AG04449 (cell line): ENCODE data around the gene FYB1.

Experiments used
- CTCF ChIA-PET: fragments of 350-600 bp; formaldehyde crosslinking; extraction: SDS; loops from one replicate; lab custom pipeline; 2021; ENCODE audit warnings: antibody characterized with exemption; lab: Yijun Ruan, JAX
- POLR2A ChIA-PET: fragments of 400-600, 350-600 bp; formaldehyde crosslinking; extraction: SDS; loops from one replicate; lab custom pipeline; 2020; ENCODE audit warnings: antibody characterized with exemption, inconsistent platforms; lab: Yijun Ruan, JAX
- DNase-seq: peaks from one replicate; pipeline ENCODE4 v3.0.0-alpha.2; 2010; ENCODE audit warnings: low read depth, low spot score
- H3K4me3 ChIP-seq: 2 replicates; pipeline ENCODE4 v1.5.1; 2011; ENCODE audit warnings: low read depth, mild to moderate bottlenecking, control low read depth, low read length
- TF ChIP-seq, protein P1 (sequence below): IDR thresholded peaks from one replicate; pipeline ENCODE4 v1.5.1; 2011; ENCODE audit warnings: mild to moderate bottlenecking, moderate library complexity, low read length, control low read depth, inconsistent platforms; ENCODE audit not compliant: insufficient read depth; ENCODE audit errors: missing control alignments

FYB1 gene

DNA sequence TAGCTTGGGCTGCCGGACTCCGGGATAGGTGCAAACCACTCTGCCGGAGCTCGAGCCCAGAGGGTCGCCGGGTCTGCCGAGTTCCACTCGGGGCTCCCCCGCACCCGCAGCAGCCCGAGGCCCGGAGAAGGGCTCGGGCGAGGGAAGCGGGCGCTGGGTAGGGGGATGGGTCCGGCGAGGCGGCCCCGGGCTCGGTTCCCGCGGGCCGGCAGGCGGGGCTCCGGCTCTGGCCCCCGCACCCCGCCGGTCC lies 145.7 kb downstream of the FYB1 start:
- CTCF ChIA-PET: no interaction called here
- no peak for DNase-seq
- POLR2A ChIA-PET: no interaction called here
- TF ChIP-seq, protein P1, sequence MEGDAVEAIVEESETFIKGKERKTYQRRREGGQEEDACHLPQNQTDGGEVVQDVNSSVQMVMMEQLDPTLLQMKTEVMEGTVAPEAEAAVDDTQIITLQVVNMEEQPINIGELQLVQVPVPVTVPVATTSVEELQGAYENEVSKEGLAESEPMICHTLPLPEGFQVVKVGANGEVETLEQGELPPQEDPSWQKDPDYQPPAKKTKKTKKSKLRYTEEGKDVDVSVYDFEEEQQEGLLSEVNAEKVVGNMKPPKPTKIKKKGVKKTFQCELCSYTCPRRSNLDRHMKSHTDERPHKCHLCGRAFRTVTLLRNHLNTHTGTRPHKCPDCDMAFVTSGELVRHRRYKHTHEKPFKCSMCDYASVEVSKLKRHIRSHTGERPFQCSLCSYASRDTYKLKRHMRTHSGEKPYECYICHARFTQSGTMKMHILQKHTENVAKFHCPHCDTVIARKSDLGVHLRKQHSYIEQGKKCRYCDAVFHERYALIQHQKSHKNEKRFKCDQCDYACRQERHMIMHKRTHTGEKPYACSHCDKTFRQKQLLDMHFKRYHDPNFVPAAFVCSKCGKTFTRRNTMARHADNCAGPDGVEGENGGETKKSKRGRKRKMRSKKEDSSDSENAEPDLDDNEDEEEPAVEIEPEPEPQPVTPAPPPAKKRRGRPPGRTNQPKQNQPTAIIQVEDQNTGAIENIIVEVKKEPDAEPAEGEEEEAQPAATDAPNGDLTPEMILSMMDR: no peak
- peak overlapping the region; percentile 87 for H3K4me3 ChIP-seq

- DNase-seq: no peak
- ChIA-PET POLR2A (no interaction called here), CTCF (interaction anchor here (0.6 to 0.9 kb wide), 3 partner anchors 8 to 171 kb away, joined by 3 to 4 read pairs (median 3); no protein-coding TSS in a partner anchor)
- TF ChIP-seq, protein P1: no peak
- peak overlapping the region; percentile 87 for H3K4me3 ChIP-seq
Measured at GRCh38 chr5:39072925-39073766, 146.2 kb downstream of the FYB1 start.

DNA sequence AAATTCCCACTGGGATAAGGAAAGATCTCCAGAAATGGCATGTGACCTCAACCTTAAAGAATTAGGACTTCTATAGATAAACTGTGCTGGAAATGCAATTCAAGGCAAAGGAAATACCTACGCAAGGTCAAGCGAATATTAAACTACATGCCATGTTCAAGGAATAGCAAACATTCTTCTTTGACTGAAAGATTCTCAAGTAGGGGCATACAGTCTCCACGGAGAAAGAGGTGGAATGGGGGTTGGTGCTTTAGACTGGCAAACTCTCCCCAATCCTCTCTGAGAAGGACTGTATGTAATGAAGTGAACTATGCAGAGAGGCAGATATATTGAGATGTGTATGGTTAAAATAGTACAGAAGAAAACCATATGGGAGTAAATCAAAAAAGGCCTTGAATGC lies 151.3 kb downstream of the FYB1 start:
- POLR2A ChIA-PET: no interaction called here
- TF ChIP-seq, protein P1: no peak
- DNase-seq: no peak
- H3K4me3 ChIP-seq: no peak overlapping the region
- CTCF ChIA-PET: interaction anchor here (1.9 kb wide), 1 partner anchor 12 kb away, joined by 7 read pairs; no protein-coding TSS in a partner anchor

DNA sequence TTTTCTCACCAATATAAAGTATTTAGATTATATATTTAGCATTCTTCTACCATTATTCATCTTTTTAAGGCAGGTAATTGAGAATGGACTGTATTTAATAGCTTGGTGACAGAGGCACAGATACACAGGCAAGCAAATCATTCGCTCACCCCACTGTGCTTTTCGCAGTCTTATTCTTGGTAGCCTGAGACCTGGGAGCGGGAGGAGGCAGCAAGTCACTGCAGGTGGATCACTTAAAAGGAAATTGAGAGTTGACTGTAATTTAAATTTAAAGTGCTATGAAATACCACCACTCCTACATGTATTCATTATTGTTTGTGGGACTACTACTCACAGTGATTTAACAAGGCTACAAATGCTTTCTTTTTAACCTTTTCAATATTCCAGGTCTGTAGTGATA lies 154.9 kb downstream of the FYB1 start:
- DNase-seq: no peak
- CTCF ChIA-PET: no interaction called here

GRCh38 chr5:39063037-39063436 lies 156.3 kb downstream of the FYB1 start:
- ChIA-PET CTCF (interaction anchor here (1.1 to 2.5 kb wide), 2 partner anchors 10 to 18 kb away, joined by 4 to 12 read pairs; no protein-coding TSS in a partner anchor), POLR2A (no interaction called here)
- TF ChIP-seq, protein P1: no peak

More for the DNA sequence above, 154.9 kb downstream of the FYB1 start:
- no peak overlapping the region for H3K4me3 ChIP-seq
- TF ChIP-seq, protein P1: no peak
- POLR2A ChIA-PET: no interaction called here

DNA sequence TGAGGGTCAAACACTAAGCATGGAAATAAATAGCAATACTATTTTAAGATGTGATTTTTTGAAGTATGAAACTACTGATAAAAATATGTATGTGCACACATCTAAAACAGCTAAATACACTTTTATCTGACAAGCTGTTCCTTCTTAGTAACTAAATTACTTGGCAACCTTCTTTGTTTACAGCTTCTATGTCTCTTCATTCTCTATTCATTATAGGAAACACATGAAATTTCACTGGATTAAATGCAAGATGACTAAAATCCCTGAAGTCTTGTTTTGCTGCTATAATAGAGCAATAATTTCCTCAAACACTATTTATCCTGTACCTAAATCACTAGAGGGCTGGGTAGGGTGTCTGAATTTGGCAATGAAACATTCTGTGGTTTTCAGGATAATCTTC lies 156.8 kb downstream of the FYB1 start:
- H3K4me3 ChIP-seq: no peak overlapping the region
- ChIA-PET CTCF (interaction anchor here (2.5 kb wide), 1 partner anchor 18 kb away, joined by 12 read pairs; no protein-coding TSS in a partner anchor), POLR2A (no interaction called here)
- no peak for DNase-seq
- TF ChIP-seq, protein P1: no peak

More at GRCh38 chr5:39063037-39063436, 156.3 kb downstream of the FYB1 start:
- no peak for DNase-seq
- no peak overlapping the region for H3K4me3 ChIP-seq
